Mesendoderm (in vitro differentiated cells): ENCODE measurements around the gene DNM3. TPM values are rescaled to one million over a fixed set of nuclear protein-coding genes. Genes with fewer than 3 reads are reported as not detected.

Source experiments
- DNase-seq: peaks from one replicate; pipeline ENCODE4 v3.0.0; 2013
- H2AK5ac ChIP-seq: 2 replicates; pipeline ENCODE4 v1.6.1; 2013; ENCODE audit warnings: low read length, inconsistent platforms
- H2BK120ac ChIP-seq: 2 replicates; pipeline ENCODE4 v1.6.1; 2013; ENCODE audit warnings: low read depth, mild to moderate bottlenecking, low read length, moderate library complexity, mixed read lengths
- H2BK15ac ChIP-seq: replicated peaks from 2 replicates; pipeline ENCODE4 v1.6.1; 2013; ENCODE audit warnings: low read depth, mild to moderate bottlenecking, moderate library complexity
- H2BK5ac ChIP-seq: 2 replicates; pipeline ENCODE4 v1.6.1; 2013; ENCODE audit warnings: low read length, inconsistent platforms
- H3K18ac ChIP-seq: 2 replicates; pipeline ENCODE4 v1.6.1; 2013; ENCODE audit warnings: mild to moderate bottlenecking, low read length, mixed read lengths
- H3K23ac ChIP-seq: one replicate; pipeline ENCODE4 v1.6.1; 2013; ENCODE audit warnings: low read length
- H3K27ac ChIP-seq: 2 replicates; pipeline ENCODE4 v1.5.1; 2013; ENCODE audit warnings: low read depth, mild to moderate bottlenecking, inconsistent platforms, low read length, moderate library complexity
- H3K27me3 ChIP-seq: 2 replicates; pipeline ENCODE4 v1.6.1; 2013; ENCODE audit warnings: low read length, control low read depth, mild to moderate bottlenecking, inconsistent platforms; ENCODE audit not compliant: insufficient read depth, poor library complexity
- H3K36me3 ChIP-seq: 2 replicates; pipeline ENCODE4 v1.6.1; 2013; ENCODE audit warnings: low read length, inconsistent platforms; ENCODE audit not compliant: control insufficient read depth, insufficient read depth
- H3K4ac ChIP-seq: one replicate; pipeline ENCODE4 v1.6.1; 2013; ENCODE audit warnings: low read depth, mild to moderate bottlenecking, low read length, moderate library complexity
- H3K4me1 ChIP-seq: 2 replicates; pipeline ENCODE4 v1.6.1; 2013; ENCODE audit warnings: low read depth, low read length, inconsistent platforms; ENCODE audit not compliant: control insufficient read depth
- H3K4me2 ChIP-seq: 2 replicates; pipeline ENCODE4 v1.6.1; 2013; ENCODE audit warnings: low read length
- H3K4me3 ChIP-seq: 2 replicates; pipeline ENCODE4 v1.5.1; 2013; ENCODE audit warnings: mild to moderate bottlenecking, low read length
- H3K56ac ChIP-seq: one replicate; pipeline ENCODE4 v1.6.1; 2013; ENCODE audit warnings: low read length
- H3K79me1 ChIP-seq: 2 replicates; pipeline ENCODE4 v1.6.1; 2013; ENCODE audit warnings: low read length, inconsistent platforms
- H3K79me2 ChIP-seq: 2 replicates; pipeline ENCODE4 v1.6.1; 2013; ENCODE audit warnings: mild to moderate bottlenecking, low read length; ENCODE audit not compliant: control insufficient read depth, insufficient read depth
- H3K9ac ChIP-seq: 2 replicates; pipeline ENCODE4 v1.6.1; 2013; ENCODE audit warnings: low read length, inconsistent platforms
- H4K5ac ChIP-seq: one replicate; pipeline ENCODE4 v1.6.1; 2013; ENCODE audit warnings: low read length
- H4K8ac ChIP-seq: one replicate; pipeline ENCODE4 v1.6.1; 2013; ENCODE audit warnings: low read depth, mild to moderate bottlenecking, control low read depth, low read length, moderate library complexity
- WGBS: extraction: QIAGEN DNeasy Blood & Tissue Kit; methylation state at CpG from one replicate; pipeline ENCODE4 v1.1.7; 2013; ENCODE audit warnings: low lambda C conversion rate, missing lambda C conversion rate; ENCODE audit not compliant: insufficient coverage; ENCODE audit errors: extremely low coverage; 5-methylcytosine and 5-hydroxymethylcytosine counted together
- polyA plus RNA-seq, 2 experiments: library from polyadenylated mRNA; stranded (reverse); fragments of 200-250 nt; gene quantifications; one replicate each; pipeline ENCODE4 v1.2.3, GENCODE V29; 2013

DNM3 gene
- 1.6 TPM for polyA plus RNA-seq (2013, experiment 1 of 2)
- 1.5 TPM for polyA plus RNA-seq (2013, experiment 2 of 2)

- H3K27me3 ChIP-seq = no peaks in the 10 kb centered on the region
- H2BK15ac ChIP-seq = no peak within 1 kb of the TSS
- H4K5ac ChIP-seq = no peak within 1 kb of the TSS
- peak within 1 kb of the TSS; percentile 92 for H3K4me2 ChIP-seq
- no peak within 1 kb of the TSS for H2AK5ac ChIP-seq
- H3K79me2 ChIP-seq = no peaks in the 10 kb centered on the region
- no peak within 1 kb of the TSS for H2BK5ac ChIP-seq
- peak within 1 kb of the TSS; percentile 74 for H3K4me3 ChIP-seq
- no CpG with 5 or more reads among the region's 85 CpGs for WGBS
- H3K27ac ChIP-seq = peak within 1 kb of the TSS; percentile 51
- H3K18ac ChIP-seq = peak within 1 kb of the TSS; percentile 56
- H3K79me1 ChIP-seq = no peaks in the 10 kb centered on the region
- peak within 1 kb of the TSS; percentile 91 for H3K56ac ChIP-seq
- no peak within 1 kb of the TSS for H3K4ac ChIP-seq
- DNase-seq = peak; percentile 90
- no peak within 1 kb of the TSS for H4K8ac ChIP-seq
- H3K36me3 ChIP-seq = no peaks in the 10 kb centered on the region
- H3K23ac ChIP-seq = no peak within 1 kb of the TSS
- peak within 1 kb of the TSS; percentile 71 for H3K9ac ChIP-seq
- H2BK120ac ChIP-seq = no peak within 1 kb of the TSS
- H3K4me1 ChIP-seq = peaks cover 3% of the 10 kb centered on the region
Observed at GRCh38 chr1:171841050-171841910, at the start of gene DNM3. Gene DNM3, plus strand, starts transcription at chr1:171841498. Its CDS starts 159 bp downstream, at chr1:171841657.

DNA sequence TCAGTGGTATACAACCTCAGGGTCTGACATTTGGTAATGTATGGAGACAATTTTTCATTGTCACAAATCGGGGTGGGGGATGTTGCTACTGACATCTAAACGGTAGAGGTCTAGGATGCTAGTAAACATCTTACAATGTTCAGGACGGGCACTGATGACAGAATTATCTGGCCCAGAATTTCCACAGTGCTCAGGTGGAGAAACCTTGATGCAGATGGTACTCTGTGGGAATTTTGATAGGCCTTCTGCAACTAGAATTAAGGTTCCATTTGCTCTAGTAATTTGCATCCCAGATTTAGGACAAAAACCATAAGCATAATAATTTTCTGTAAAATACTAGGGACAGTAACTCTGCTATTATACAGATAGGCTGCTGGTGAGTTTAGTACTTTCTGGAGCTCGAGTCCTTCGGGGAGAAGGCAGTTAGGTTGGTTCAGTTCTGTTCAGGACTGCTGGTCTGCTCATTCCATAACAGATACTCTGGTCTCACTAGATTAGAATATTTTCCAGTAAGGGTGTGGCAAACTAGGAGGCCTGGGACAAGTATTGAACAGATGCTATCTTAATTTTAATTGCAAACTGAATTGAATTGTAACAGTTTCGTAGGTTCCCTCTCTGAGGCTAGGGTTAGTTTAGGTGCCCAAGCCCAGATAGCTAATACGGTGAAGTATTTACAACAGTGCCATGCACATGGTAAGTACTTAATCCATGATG, 48.5 kb upstream of the DNM3 start:
- H3K79me2 ChIP-seq = peaks cover 2% of the 10 kb centered on the region
- H3K9ac ChIP-seq = no peak overlapping the region
- no peak overlapping the region for H3K18ac ChIP-seq
- no peak overlapping the region for H3K4me3 ChIP-seq
- no peak overlapping the region for H3K23ac ChIP-seq
- WGBS = no CpG with 5 or more reads among the region's 7 CpGs
- peaks cover 7% of the 10 kb centered on the region for H3K79me1 ChIP-seq
- H2BK15ac ChIP-seq = no peak overlapping the region
- H2BK5ac ChIP-seq = no peak overlapping the region
- no peak overlapping the region for H3K4me2 ChIP-seq
- no peaks in the 10 kb centered on the region for H3K4me1 ChIP-seq
- no peak overlapping the region for H4K8ac ChIP-seq
- H3K27me3 ChIP-seq = no peaks in the 10 kb centered on the region
- H3K56ac ChIP-seq = no peak overlapping the region
- no peak overlapping the region for H4K5ac ChIP-seq
- no peak overlapping the region for H2AK5ac ChIP-seq
- peaks cover 23% of the 10 kb centered on the region for H3K36me3 ChIP-seq
- H3K27ac ChIP-seq = no peak overlapping the region
- no peak overlapping the region for H2BK120ac ChIP-seq
- no peak overlapping the region for H3K4ac ChIP-seq
- no peak for DNase-seq

DNA sequence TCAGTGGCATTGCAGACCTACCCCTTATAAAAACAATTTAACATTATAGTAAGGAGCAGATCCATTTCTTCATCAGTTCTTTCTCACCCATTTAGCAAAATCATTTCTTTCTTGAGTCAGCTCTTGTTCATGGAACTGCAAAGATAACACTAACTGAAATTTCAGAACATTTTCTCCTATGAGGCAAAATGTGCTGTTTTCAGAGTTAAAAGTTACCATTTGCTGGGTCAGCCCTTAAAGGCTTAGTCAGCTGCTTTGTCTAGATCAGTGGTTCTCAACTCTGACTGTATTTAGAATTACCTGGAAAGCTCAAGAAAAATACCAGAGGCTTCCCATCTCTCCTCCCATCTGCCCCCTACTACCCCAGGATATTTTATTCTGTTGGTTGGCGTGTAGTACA, 47.7 kb upstream of the DNM3 start:
- H3K36me3 ChIP-seq = peaks cover 20% of the 10 kb centered on the region
- no peak overlapping the region for H2BK120ac ChIP-seq
- H3K4me2 ChIP-seq = no peak overlapping the region
- DNase-seq = no peak
- H2BK15ac ChIP-seq = no peak overlapping the region
- H3K4me1 ChIP-seq = no peaks in the 10 kb centered on the region
- H4K5ac ChIP-seq = no peak overlapping the region
- peaks cover 7% of the 10 kb centered on the region for H3K79me1 ChIP-seq
- H2AK5ac ChIP-seq = no peak overlapping the region
- no peak overlapping the region for H4K8ac ChIP-seq
- H3K9ac ChIP-seq = no peak overlapping the region
- no peak overlapping the region for H3K4me3 ChIP-seq
- no peak overlapping the region for H2BK5ac ChIP-seq
- no peaks in the 10 kb centered on the region for H3K27me3 ChIP-seq
- no peak overlapping the region for H3K56ac ChIP-seq
- H3K23ac ChIP-seq = no peak overlapping the region
- H3K27ac ChIP-seq = no peak overlapping the region
- no CpG with 5 or more reads among the region's 1 CpG for WGBS
- H3K4ac ChIP-seq = no peak overlapping the region
- no peak overlapping the region for H3K18ac ChIP-seq
- H3K79me2 ChIP-seq = peaks cover 2% of the 10 kb centered on the region

GRCh38 chr1:171794085-171794484, 47.2 kb upstream of the DNM3 start:
- Histone ChIP-seq H4K8ac (no peak overlapping the region), H3K4me2 (no peak overlapping the region), H3K18ac (no peak overlapping the region), H2BK15ac (no peak overlapping the region), H3K23ac (no peak overlapping the region), H3K56ac (no peak overlapping the region), H3K36me3 (peaks cover 20% of the 10 kb centered on the region), H3K4me1 (no peaks in the 10 kb centered on the region), H3K9ac (no peak overlapping the region), H3K79me1 (peaks cover 6% of the 10 kb centered on the region), H3K79me2 (peaks cover 2% of the 10 kb centered on the region), H2BK5ac (no peak overlapping the region), H2BK120ac (no peak overlapping the region), H3K27me3 (no peaks in the 10 kb centered on the region), H4K5ac (no peak overlapping the region), H3K4me3 (no peak overlapping the region), H2AK5ac (no peak overlapping the region), H3K27ac (no peak overlapping the region), H3K4ac (no peak overlapping the region)
- no CpG with 5 or more reads among the region's 4 CpGs for WGBS
- DNase-seq = no peak

- H3K4me1 ChIP-seq = no peaks in the 10 kb centered on the region
- DNase-seq = no peak
- no peak overlapping the region for H3K23ac ChIP-seq
- H3K4ac ChIP-seq = no peak overlapping the region
- H3K4me2 ChIP-seq = no peak overlapping the region
- H3K18ac ChIP-seq = no peak overlapping the region
- H2AK5ac ChIP-seq = no peak overlapping the region
- no peak overlapping the region for H3K56ac ChIP-seq
- no peaks in the 10 kb centered on the region for H3K27me3 ChIP-seq
- peaks cover 3% of the 10 kb centered on the region for H3K79me1 ChIP-seq
- H4K5ac ChIP-seq = no peak overlapping the region
- WGBS = no CpG with 5 or more reads among the region's 5 CpGs
- no peak overlapping the region for H3K27ac ChIP-seq
- no peak overlapping the region for H2BK5ac ChIP-seq
- peaks cover 11% of the 10 kb centered on the region for H3K36me3 ChIP-seq
- H4K8ac ChIP-seq = no peak overlapping the region
- H2BK120ac ChIP-seq = no peak overlapping the region
- H3K4me3 ChIP-seq = no peak overlapping the region
- H2BK15ac ChIP-seq = no peak overlapping the region
- no peak overlapping the region for H3K9ac ChIP-seq
- no peaks in the 10 kb centered on the region for H3K79me2 ChIP-seq
Observed at GRCh38 chr1:171796592-171796991, 44.7 kb upstream of the DNM3 start.
